Inflammatory macrophage treated with lipopolysaccharide for 4 hours (primary cell): Measurements from ENCODE around the gene FAM228A.
"Not testable (repeated sequence)": the region's sequence is repeated elsewhere in the genome, so short reads cannot be mapped to it uniquely, and the experiment has no call there.

ENCODE experiments used
- DNase-seq: peaks from one replicate; pipeline ENCODE4 v3.0.0-alpha.2; 2020

FAM228A gene

GRCh38 chr2:24174851-24175277 is at the start of gene FAM228A:
TSS of gene FAM228A (plus strand) at chr2:24175053. CDS start at chr2:24175481, 428 bp downstream.
- DNase-seq = no peak

DNA sequence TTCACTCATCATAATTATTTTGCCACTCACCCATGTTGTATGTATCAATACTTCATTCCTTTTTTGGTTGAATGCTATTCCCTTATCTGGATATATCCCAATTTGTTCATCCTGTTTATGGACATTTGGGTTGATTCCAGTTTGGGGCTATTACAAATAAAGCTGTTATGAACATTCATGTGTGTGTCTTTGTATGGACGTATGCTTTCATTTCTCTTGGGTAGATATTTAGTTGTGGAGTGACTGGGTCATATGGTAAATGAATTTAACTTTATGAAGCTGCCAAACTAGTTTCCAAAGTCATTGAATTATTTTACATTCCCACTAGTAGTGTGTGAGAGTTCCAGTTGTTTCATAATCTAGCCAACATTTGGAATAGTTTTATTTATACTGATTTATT is 48.9 kb upstream of the FAM228A start:
- DNase-seq = no peak

- DNase-seq = no peak
Measured at GRCh38 chr2:24132543-24132942, 42.3 kb upstream of the FAM228A start.

DNA sequence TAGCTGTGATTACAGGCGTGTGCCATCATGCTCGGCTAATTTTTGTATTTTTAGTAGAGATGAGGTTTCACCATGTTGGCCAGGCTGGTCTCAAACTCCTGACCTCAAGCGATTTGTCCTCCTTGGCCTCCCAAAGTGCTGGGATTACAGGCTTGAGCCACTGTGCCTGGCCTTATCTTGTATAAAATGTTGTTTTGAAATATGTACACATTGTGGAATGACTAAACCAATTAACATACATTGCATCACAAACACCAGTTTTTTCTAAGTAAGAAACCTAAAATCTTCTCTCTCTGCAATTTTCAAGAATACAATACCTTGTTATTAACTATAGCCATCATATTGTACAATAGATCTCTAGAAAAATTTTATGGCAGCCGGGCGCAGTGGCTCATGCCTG is 34.5 kb upstream of the FAM228A start:
- not testable (repeated sequence) for DNase-seq

DNA sequence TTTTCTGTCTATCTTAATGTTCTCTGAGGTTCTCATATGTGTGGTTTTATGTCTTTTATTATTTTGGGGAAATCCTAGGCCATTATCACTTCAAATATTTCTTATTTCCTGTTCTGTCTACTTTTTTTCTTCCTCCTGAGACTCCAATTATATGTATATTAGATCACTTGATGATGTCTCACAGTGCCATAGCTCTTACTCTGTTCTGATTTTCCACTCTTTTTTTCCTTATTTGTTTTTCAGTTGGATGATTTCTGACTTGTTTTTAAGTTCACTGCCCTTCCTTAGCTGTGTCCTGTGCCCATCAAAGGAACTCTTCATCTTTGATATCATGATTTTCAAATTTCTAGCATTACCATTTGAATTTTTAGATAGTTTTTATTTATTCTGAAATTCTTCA is 27.5 kb upstream of the FAM228A start:
- no peak for DNase-seq

DNA sequence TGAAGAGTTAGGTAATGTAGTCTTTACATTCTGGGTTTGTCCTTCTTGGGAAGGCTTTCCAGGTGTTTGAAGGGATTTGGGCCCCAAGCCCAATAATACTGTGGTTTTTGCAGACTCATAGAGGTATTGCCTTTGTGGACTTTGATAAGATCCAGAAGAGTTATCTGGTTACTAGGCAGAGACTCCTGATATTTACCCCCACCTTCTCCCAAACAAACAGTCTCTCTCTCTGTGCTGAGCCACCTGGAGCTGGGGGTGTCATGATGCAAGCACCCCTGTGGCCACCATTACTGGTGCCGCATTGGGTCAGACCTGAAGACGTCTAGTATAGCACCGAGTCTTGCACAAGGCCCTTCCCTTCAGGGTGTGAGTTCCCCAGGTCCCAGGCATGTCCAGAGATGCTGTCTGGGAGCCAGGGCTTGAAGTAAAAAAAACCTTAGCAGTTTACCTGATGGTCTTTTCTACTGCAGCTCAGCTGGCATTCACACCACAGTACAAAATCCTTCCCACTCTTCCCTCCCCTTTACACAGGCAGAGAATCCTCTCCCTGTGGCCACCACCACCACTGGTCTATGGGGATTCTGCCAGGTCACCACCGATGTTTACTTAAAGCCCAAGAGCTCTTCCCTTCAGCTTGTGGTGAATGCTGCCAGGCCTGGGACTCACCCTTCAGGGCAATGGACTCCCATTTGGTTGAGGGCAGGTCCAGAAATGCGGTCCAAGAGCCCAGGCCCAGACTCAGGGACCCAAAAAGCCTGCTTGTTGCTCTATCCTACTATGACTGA is 22.2 kb upstream of the FAM228A start:
- no peak for DNase-seq

GRCh38 chr2:24153478-24153877 is 21.4 kb upstream of the FAM228A start:
- no peak for DNase-seq

DNA sequence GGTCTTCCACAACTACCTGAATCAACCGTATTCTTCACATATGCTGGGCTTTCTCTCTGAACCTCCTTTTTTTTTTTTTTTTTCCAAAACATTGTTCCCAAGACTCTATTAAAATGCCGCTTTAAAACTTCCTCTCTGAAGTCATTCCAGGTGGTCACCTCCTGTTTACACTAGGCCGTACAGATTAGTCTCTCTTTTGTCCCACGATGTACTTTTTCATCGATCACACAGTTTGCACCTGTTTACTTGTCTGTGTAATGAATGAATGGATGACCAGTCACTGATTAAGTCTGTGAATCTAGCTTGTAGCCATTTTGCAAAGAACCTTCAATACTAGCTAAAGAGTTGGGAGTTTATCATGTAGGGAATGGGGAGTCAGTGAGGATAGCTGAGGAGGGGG is 16.7 kb upstream of the FAM228A start:
- no peak for DNase-seq

DNA sequence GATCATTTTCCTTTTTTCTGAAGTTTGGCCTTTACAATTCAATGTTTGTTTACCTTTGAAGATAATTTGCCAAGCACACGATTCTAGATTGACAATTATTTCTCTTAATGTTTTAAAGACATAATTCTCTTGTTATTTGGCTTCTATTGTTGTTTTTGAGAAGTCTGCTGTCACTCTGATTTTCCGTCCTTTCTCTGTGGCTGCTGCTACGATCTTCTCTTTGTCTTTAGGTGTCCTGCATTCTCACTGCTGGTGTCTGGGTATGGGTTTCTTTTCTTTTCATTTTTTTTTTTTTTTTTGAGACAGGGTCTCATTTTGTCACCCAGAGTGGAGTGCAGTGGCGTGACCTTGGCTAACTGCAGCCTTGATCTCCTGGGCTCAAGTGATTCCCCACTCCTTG is 15.1 kb upstream of the FAM228A start:
- no peak for DNase-seq

- no peak for DNase-seq
Measured at GRCh38 chr2:24160761-24161160, 14.1 kb upstream of the FAM228A start.

- no peak for DNase-seq
Measured at GRCh38 chr2:24162494-24162893, 12.4 kb upstream of the FAM228A start.

- DNase-seq = no peak
Measured at GRCh38 chr2:24163186-24163585, 11.7 kb upstream of the FAM228A start.

DNA sequence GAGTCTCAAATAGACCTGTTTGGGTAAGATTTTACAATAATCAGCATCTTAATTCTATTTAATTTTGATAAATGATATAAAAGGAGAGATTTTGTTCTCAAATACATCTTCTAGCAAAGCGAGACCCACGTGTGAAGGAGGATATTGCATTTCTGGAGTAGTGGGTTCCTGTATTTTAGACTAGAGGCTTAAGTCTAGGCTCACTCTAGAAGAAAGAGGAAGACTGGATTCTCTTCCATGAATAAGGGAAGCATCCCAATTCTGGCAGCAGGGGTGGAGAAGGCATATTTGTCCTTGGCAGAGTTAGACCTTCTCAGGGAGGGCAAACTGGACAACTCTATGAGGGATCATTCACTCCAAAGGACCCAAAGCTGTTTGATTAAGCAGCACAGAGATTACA is 11.3 kb upstream of the FAM228A start:
- DNase-seq = peak; percentile 8

DNA sequence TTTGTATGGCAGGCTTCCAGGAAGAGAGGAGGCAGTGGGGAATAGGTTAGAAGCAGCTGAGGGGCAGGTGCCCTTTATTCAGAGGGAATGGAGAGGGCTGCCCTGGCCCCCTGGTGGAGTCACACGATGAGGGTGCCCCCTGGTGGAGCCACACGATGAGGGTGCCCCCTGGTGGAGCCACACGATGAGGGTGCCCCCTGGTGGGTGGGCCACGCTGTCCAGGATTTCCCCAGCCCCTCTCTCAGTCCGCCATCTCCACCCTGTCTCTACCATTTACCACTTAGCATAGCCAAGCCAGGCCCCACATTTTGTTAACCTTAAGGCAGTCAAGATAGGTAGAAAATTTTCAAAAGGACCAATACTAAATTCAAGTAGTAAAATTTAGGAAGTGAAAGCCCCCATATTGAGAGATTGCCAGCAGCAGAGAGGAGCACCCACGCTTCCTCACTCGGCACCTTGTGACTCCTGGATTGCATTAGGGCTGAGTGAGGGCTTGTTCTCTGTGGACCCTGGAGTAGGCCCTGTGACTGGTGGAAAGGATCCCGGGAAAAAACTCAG is 10.4 kb upstream of the FAM228A start:
- peak; percentile 84 for DNase-seq

- DNase-seq = no peak
Measured at GRCh38 chr2:24169023-24169422, 5.8 kb upstream of the FAM228A start.

DNA sequence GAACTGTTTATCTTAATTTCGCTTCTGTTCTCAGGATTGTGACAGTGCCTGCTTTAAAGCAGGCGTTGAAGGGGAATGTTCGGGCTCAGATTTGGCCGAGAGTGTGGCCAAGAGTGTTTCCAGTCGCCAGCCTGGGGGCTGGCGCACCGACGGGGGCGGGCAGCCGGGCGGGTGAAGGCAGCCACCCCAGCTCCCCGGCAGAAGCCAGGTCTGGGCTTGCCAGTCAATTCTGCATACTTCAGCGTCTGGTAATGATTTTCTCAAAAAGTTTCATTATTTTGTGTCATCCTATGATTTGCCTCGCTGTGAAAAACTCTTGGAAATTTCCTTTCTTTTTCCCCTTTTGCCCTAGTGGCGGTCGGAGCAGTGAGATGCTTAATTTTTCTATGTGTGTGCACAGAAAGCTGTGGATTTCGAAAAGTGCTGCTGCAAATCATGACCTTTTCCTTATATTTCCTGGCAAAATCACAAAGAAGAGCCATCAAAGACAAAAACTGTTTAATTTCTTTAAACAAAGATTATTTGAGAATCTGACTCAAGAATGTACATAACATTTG is 856 bp downstream of the FAM228A start:
- no peak for DNase-seq

GRCh38 chr2:24176326-24176725 is 1.5 kb downstream of the FAM228A start:
- DNase-seq = no peak

DNA sequence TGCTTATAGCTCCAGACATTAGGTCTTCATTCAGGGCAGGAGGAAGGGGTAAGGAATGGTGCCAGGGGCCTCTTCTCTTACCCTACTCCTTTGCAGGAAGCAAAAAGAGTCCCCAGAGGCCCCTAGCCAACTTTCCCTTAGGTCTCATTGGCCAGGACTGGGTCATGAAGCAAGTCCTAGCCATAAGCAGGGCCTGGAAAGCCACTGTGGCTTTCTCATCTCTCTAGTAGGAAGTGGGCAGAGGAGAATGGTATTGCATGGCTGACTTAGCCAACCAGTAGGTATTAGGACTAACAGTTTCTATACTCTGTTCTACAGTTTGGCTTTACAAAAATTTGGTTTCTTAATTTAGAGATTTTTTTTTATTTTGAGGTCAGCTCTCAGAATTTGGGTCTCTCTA is 4.8 kb downstream of the FAM228A start:
- no peak for DNase-seq

- DNase-seq = no peak
Measured at GRCh38 chr2:24181849-24182248, 7.0 kb downstream of the FAM228A start.

- no peak for DNase-seq
Measured at GRCh38 chr2:24182507-24182906, 7.7 kb downstream of the FAM228A start.

DNA sequence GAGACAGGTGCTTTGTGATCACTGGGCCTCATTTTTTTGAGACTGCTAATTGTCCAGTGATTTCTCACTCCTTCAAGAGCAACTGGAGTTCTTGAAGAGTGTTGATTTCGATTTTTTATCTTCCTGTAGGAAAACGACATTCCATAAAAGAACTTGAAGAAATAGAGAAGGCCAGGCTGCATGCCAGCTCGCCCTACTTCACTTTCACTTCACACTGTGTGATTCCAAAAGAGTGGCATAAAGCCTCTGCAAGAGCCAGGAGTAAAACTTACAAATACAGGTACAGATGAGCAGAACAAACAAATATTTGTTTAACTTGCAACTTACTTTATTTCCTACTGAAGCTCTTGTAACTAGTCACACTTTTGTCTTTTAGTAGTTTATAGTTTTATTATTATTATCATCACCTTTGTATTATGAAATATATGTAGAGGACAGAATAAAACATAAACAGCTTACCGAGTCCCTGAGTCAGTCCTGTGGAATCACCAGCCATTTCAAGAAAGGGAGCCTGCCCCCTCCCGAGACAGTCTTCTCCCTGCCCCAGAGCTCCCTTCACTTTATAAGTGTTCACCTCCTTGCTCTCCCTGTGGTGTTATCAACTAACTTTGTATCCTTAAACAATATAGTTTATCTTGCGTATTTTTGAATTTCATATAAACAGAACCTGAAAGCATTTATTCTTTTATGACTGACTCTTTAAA is 8.7 kb downstream of the FAM228A start:
- DNase-seq = no peak

DNA sequence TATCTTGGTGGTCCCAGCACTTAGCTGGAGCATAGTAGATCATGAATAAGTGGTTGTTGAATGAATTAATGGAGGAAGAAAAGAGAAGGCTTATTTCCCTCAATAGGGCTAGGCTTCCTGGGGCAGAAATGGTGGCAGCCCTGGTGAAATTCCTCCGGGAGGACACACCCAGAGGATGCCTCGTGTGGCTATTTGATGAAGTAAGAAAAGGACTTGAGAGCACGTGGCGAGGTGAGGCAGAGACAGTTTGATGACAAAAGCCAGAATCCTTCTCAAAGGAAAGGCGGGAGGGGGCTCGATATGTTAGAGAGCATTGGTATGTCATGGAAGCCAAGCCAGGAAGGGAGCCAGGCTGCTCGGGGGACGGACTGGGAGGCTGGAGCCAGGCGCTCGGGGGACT is 14.7 kb downstream of the FAM228A start:
- no peak for DNase-seq

GRCh38 chr2:24190503-24190902 is 15.7 kb downstream of the FAM228A start:
- DNase-seq = no peak

DNA sequence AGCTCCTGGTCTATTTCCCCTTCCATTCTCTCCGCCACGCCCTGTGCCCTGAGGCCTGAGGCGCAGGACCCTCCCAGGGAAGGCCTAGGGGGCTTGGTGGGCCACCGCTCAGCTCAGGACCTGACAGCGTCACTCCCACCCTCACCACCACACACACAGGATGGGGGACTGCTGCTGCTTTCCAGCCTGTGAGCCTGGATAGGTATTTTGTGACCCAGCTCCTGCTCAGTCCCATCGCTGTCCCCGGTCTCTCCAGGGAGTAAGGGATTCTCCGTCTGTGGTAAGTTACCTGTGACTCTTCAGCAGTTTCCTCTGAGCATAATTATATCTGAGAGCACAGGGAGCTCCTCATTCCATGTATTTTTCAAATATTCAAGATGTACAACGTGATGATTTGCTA is 16.3 kb downstream of the FAM228A start:
- DNase-seq = no peak
